GM12878 (cell line): ENCODE results near the gene VCL. TPM values are rescaled to one million over a fixed set of nuclear protein-coding genes. Genes with fewer than 3 reads are reported as not detected.
A peak's percentile ranks its signal among the peaks of the same experiment; 100 is the strongest.

Experiments
- ATAC-seq: fragments of 200-7000 bp; cut with Tn5 transposase; 3 replicates; pipeline ENCODE4 v1.9.1; 2020; ENCODE audit warnings: mild to moderate bottlenecking, moderate library complexity
- BruUV-seq: library from RNA; stranded (reverse); fragments of 400-500 nt; replicated peaks from 2 replicates; lab custom pipeline; 2021; lab: Mats Ljungman, UMichigan
- CTCF ChIA-PET: fragments of 300-600 bp; sonication (Branson Sonifier 250); formaldehyde crosslinking; extraction: SDS; loops from one replicate; lab custom pipeline; 2021; ENCODE audit warnings: inconsistent platforms; lab: Yijun Ruan, JAX
- POLR2A ChIA-PET: fragments of 350-600 bp; formaldehyde crosslinking; extraction: SDS; loops from one replicate; lab custom pipeline; 2021; ENCODE audit warnings: inconsistent platforms; lab: Charles Lee
- RAD21 ChIA-PET: fragments of 300-600 bp; sonication (Branson Sonifier 250); formaldehyde crosslinking; loops from one replicate; lab custom pipeline; 2023; ENCODE audit warnings: antibody characterized with exemption; ENCODE audit not compliant: unreplicated experiment; lab: Charles Lee
- SMC1A ChIA-PET: fragments of 300-600 bp; sonication (Branson Sonifier 250); formaldehyde crosslinking; loops from one replicate; lab custom pipeline; 2023; ENCODE audit not compliant: unreplicated experiment, uncharacterized antibody; lab: Charles Lee
- DNase-seq: peaks from one replicate; pipeline ENCODE4 v3.0.0-alpha.2; 2011; ENCODE audit warnings: low read depth, low spot score
- FAIRE-seq: peaks from 3 replicates; lab custom pipeline; 2011; peaks lifted over from hg19 to GRCh38; lab: Jason Lieb, UNC
- H2AFZ ChIP-seq: 2 replicates; pipeline ENCODE4 v1.6.0; 2011; ENCODE audit warnings: low read depth, low read length, control low read depth; ENCODE audit not compliant: control insufficient read depth
- H3K27ac ChIP-seq: 2 replicates; pipeline ENCODE4 v1.5.1; 2011; ENCODE audit warnings: control low read depth; ENCODE audit not compliant: control insufficient read depth, insufficient read depth
- H3K27me3 ChIP-seq, 2 experiments: replicated peaks in 1 of 2; 2 replicates each; pipeline versions ENCODE4 v1.6.0 to v1.6.1; 2011; ENCODE audit warnings: low read length in 1 of 2; ENCODE audit not compliant: control insufficient read depth in 2 of 2, insufficient read depth in 2 of 2
- H3K36me3 ChIP-seq, 2 experiments: 2 replicates each; pipeline ENCODE4 v1.5.1; 2011; ENCODE audit warnings: low read length in 1 of 2; ENCODE audit not compliant: control insufficient read depth in 2 of 2, insufficient read depth in 2 of 2
- H3K4me1 ChIP-seq: 2 replicates; pipeline ENCODE4 v1.6.1; 2011; ENCODE audit warnings: mild to moderate bottlenecking, low read length, moderate library complexity, mixed read lengths; ENCODE audit not compliant: control insufficient read depth, insufficient read depth
- H3K4me2 ChIP-seq: 2 replicates; pipeline ENCODE4 v1.6.0; 2011; ENCODE audit warnings: control low read depth; ENCODE audit not compliant: control insufficient read depth, insufficient read depth
- H3K4me3 ChIP-seq: fragments of 200-600 bp; sonication (generic); 2 replicates; pipeline ENCODE4 v1.5.1; 2016
- H3K79me2 ChIP-seq: 2 replicates; pipeline ENCODE4 v1.6.0; 2011; ENCODE audit warnings: low read length; ENCODE audit not compliant: control insufficient read depth, insufficient read depth
- H3K9ac ChIP-seq: 2 replicates; pipeline ENCODE4 v1.8.0; 2011; ENCODE audit warnings: low read length, control low read depth, mixed read lengths; ENCODE audit not compliant: control insufficient read depth, insufficient read depth
- H3K9me3 ChIP-seq: replicated peaks from 3 replicates; pipeline ENCODE4 v1.5.1; 2011; ENCODE audit warnings: mild to moderate bottlenecking, low read length; ENCODE audit not compliant: control insufficient read depth, insufficient read depth
- H4K20me1 ChIP-seq: 2 replicates; pipeline ENCODE4 v1.6.0; 2011; ENCODE audit not compliant: control insufficient read depth, insufficient read depth
- CEBPB ChIP-seq, 2 experiments: fragments of 150-350 bp in 1 of 2; IDR thresholded peaks; 2 replicates each; pipeline ENCODE4 v1.6.1; 2012 to 2014; ENCODE audit warnings: low read depth in 2 of 2, low read length in 2 of 2, borderline replicate concordance in 1 of 2, inconsistent platforms in 1 of 2
- CUX1 ChIP-seq: IDR thresholded peaks from 2 replicates; pipeline ENCODE4 v1.6.1; 2012; ENCODE audit warnings: improper control_type of control experiment, low read depth, low read length; ENCODE audit not compliant: insufficient replicate concordance
- EGR1 ChIP-seq, 2 experiments: IDR thresholded peaks; 1 replicate in 1 of 2; 2 replicates in 1 of 2; pipeline ENCODE4 v1.6.1; 2011 to 2012; ENCODE audit warnings: low read depth in 2 of 2, low read length in 2 of 2, borderline replicate concordance in 1 of 2, mild to moderate bottlenecking in 1 of 2, moderate library complexity in 1 of 2
- EP300 ChIP-seq, 2 experiments: fragments of 150-350 bp in 1 of 2; IDR thresholded peaks; 2 replicates each; pipeline ENCODE4 v1.6.1; 2011 to 2012; ENCODE audit warnings: low read depth in 2 of 2, low read length in 2 of 2, borderline replicate concordance in 1 of 2, improper control_type of control experiment in 1 of 2, inconsistent platforms in 1 of 2; ENCODE audit not compliant: control insufficient read depth in 1 of 2
- ESRRA ChIP-seq: IDR thresholded peaks from 2 replicates; pipeline ENCODE4 v1.6.1; 2012; ENCODE audit warnings: mild to moderate bottlenecking, low read length, improper control_type of control experiment
- NFYB ChIP-seq: IDR thresholded peaks from 2 replicates; pipeline ENCODE4 v1.6.1; 2011; ENCODE audit warnings: low read depth, mild to moderate bottlenecking, low read length, improper control_type of control experiment, moderate library complexity; ENCODE audit not compliant: insufficient read depth
- NR2F1 ChIP-seq: fragments of 450-650 bp; conservative IDR thresholded peaks from 2 replicates; pipeline ENCODE4 v1.6.1; 2017; ENCODE audit warnings: mild to moderate bottlenecking
- TAF1 ChIP-seq: IDR thresholded peaks from 2 replicates; pipeline ENCODE4 v1.6.1; 2011; ENCODE audit warnings: mild to moderate bottlenecking, low read depth, low read length, borderline replicate concordance
- TARDBP ChIP-seq: IDR thresholded peaks from 2 replicates; pipeline ENCODE4 v1.6.1; 2016; ENCODE audit warnings: borderline replicate concordance
- TCF7 ChIP-seq: IDR thresholded peaks from 2 replicates; pipeline ENCODE4 v1.6.1; 2014; ENCODE audit warnings: antibody characterized with exemption, borderline replicate concordance
- ZNF207 ChIP-seq: fragments of 450-650 bp; IDR thresholded peaks from 2 replicates; pipeline ENCODE4 v1.6.1; 2014; ENCODE audit warnings: antibody characterized with exemption, mild to moderate bottlenecking, borderline replicate concordance
- WGBS: methylation state at CpG from one replicate; pipeline ENCODE4 v1.1.6; 2016; ENCODE audit warnings: low lambda C conversion rate; ENCODE audit not compliant: insufficient replicate concordance, insufficient coverage; ENCODE audit errors: missing lambda C conversion rate; 5-methylcytosine and 5-hydroxymethylcytosine counted together
- in situ Hi-C: fragments of 300-500 bp; cut with MboI; formaldehyde crosslinking; loops from 9 replicates; pipeline ENCODE4 v1.14.3; 2018; ENCODE audit warnings: mixed read lengths
- intact Hi-C: fragments of 100-400 bp; cut with micrococcal nuclease; formaldehyde crosslinking; loops from one replicate; pipeline ENCODE4 v1.14.2; 2022; ENCODE audit not compliant: unreplicated experiment
- polyA plus RNA-seq, 11 experiments: library from polyadenylated mRNA; depleted of rRNA in 4 of 11; unstranded in 6 of 11; stranded (reverse) in 5 of 11; fragments of >200 nt; fragmentation: Nextera tagmentation in 4 of 11; fragmentation: Illumina TruSeq in 1 of 11; extraction: Ambion mirVana in 4 of 11; extraction: Trizol in 1 of 11; gene quantifications; 1 replicate in 1 of 11; 2 replicates in 10 of 11; pipeline versions ENCODE4 v1.2.1 to v1.2.3, GENCODE V29; 2011 to 2016; ENCODE audit warnings: inconsistent platforms in 2 of 11, missing spikeins in 2 of 11, low read depth in 1 of 11
- total RNA-seq, 4 experiments: library from RNA; depleted of rRNA in 3 of 4; stranded (reverse); fragments of >200 nt in 3 of 4; fragmentation: Illumina TruSeq in 1 of 4; extraction: Trizol in 1 of 4; gene quantifications; 2 replicates each; pipeline versions ENCODE4 v1.2.1 to v1.2.3, GENCODE V29; 2013 to 2021
- TF ChIP-seq, protein P1 (sequence below): fragments of 450-650 bp; formaldehyde crosslinking; IDR thresholded peaks from 2 replicates; pipeline ENCODE4 v1.4.0; 2020; ENCODE audit warnings: mild to moderate bottlenecking, moderate library complexity

The VCL gene
- total and polyA plus RNA-seq, 10 of the 15 experiments (the other 5 are each of a cell fraction or from before 2014, with no cell fraction given) = 6.7 to 54.6 (median 24.3) TPM

DNA sequence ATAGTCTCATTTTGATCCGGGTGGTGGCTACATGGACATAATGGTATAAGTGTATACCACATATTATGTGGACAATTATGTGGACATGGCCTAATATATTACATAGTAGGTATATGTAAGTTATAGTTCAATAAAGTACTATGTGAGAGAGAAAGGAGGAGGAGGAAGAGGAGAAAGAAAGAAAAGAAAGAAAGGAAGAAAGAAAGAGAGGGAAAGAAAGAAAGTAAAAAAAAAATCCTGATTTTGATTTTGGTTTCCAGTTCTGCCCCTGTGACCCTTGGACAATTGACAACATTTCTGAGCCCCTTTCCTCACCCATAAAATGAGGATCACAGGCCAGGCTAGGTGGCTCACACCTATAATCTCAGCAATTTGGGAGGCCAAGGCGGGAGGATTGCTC, 42.2 kb upstream of the VCL start:
- POLR2A ChIA-PET = interaction anchor here (1.5 kb wide), 1 partner anchor 39 kb away, joined by 6 read pairs; no protein-coding TSS in a partner anchor

More for the DNA sequence above, 42.2 kb upstream of the VCL start:
- peak overlapping the region; percentile 80 for H3K27ac ChIP-seq
- TF ChIP-seq TCF7 = no peak
- TF ChIP-seq EP300 (IDR thresholded peaks at IDR 0.05; ENCODE audit: borderline replicate concordance in 1 of 2, control insufficient read depth in 1 of 2, low read depth in 2 of 2, low read length in 2 of 2) = no peak
- TF ChIP-seq, protein P1, sequence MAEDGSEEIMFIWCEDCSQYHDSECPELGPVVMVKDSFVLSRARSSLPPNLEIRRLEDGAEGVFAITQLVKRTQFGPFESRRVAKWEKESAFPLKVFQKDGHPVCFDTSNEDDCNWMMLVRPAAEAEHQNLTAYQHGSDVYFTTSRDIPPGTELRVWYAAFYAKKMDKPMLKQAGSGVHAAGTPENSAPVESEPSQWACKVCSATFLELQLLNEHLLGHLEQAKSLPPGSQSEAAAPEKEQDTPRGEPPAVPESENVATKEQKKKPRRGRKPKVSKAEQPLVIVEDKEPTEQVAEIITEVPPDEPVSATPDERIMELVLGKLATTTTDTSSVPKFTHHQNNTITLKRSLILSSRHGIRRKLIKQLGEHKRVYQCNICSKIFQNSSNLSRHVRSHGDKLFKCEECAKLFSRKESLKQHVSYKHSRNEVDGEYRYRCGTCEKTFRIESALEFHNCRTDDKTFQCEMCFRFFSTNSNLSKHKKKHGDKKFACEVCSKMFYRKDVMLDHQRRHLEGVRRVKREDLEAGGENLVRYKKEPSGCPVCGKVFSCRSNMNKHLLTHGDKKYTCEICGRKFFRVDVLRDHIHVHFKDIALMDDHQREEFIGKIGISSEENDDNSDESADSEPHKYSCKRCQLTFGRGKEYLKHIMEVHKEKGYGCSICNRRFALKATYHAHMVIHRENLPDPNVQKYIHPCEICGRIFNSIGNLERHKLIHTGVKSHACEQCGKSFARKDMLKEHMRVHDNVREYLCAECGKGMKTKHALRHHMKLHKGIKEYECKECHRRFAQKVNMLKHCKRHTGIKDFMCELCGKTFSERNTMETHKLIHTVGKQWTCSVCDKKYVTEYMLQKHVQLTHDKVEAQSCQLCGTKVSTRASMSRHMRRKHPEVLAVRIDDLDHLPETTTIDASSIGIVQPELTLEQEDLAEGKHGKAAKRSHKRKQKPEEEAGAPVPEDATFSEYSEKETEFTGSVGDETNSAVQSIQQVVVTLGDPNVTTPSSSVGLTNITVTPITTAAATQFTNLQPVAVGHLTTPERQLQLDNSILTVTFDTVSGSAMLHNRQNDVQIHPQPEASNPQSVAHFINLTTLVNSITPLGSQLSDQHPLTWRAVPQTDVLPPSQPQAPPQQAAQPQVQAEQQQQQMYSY (CRISPR knock-in tag) = no peak
- TF ChIP-seq NR2F1 = no peak
- TF ChIP-seq EGR1 (IDR thresholded peaks at IDR 0.05; ENCODE audit: borderline replicate concordance in 1 of 2, low read depth in 2 of 2, low read length in 2 of 2) = no peak
- no peak for TF ChIP-seq ESRRA
- TF ChIP-seq TARDBP = no peak
- no peak for TF ChIP-seq CUX1
- no peak for TF ChIP-seq CEBPB (IDR thresholded peaks at IDR 0.05; ENCODE audit: borderline replicate concordance in 1 of 2, low read depth in 2 of 2, low read length in 2 of 2)
- TF ChIP-seq TAF1 = no peak
- no peak for TF ChIP-seq NFYB
- no peak for TF ChIP-seq ZNF207
- TF ChIP-seq, all 136 proteins: peak for 0
- Histone ChIP-seq H3K9me3 (no peaks in the 10 kb centered on the region), H2AFZ (no peak overlapping the region), H3K27me3 (no peaks in the 10 kb centered on the region), H3K9ac (no peak overlapping the region), H3K79me2 (no peaks in the 10 kb centered on the region), H3K36me3 (no peaks in the 10 kb centered on the region), H3K4me1 (peaks cover 48% of the 10 kb centered on the region), H4K20me1 (no peaks in the 10 kb centered on the region), H3K4me3 (no peak overlapping the region), H3K4me2 (no peak overlapping the region)
- intact Hi-C loops (loop anchor here (2.0 to 5.0 kb wide), 4 partner anchors 42 to 142 kb away; partner anchors contain the start of gene VCL), in situ Hi-C loops (no loop called here)
- ChIA-PET RAD21 (interaction anchor here (1.3 to 4.2 kb wide), 7 partner anchors 24 to 112 kb away, joined by 3 to 43 read pairs (median 6); partner anchors contain the start of gene VCL), SMC1A (interaction anchor here (0.8 to 5.9 kb wide), 9 partner anchors 15 to 127 kb away, joined by 4 to 47 read pairs (median 7); no protein-coding TSS in a partner anchor), CTCF (interaction anchor here (0.7 to 5.7 kb wide), 14 partner anchors 8 to 147 kb away, joined by 3 to 92 read pairs (median 7); no protein-coding TSS in a partner anchor)
- DNase-seq (no peak), FAIRE-seq (no peak), ATAC-seq (no peak)
- no TSS peak for BruUV-seq
- WGBS = 97% methylated on average over 2 of the region's 2 CpGs
